Stimulated activated CD4-positive, alpha-beta T cell treated with anti-CD3 and anti-CD28 coated beads, Interleukin-15, amount 100 ng/mL, for 1 hour (primary cell): ENCODE measurements around the gene NEUROD2.

ENCODE experiments used
- DNase-seq, 2 donors: peaks; one replicate each; pipeline ENCODE4 v3.0.0-alpha.2; 2020; ENCODE audit warnings: low read depth in 1 of 2, low spot score in 1 of 2

Gene NEUROD2

DNA sequence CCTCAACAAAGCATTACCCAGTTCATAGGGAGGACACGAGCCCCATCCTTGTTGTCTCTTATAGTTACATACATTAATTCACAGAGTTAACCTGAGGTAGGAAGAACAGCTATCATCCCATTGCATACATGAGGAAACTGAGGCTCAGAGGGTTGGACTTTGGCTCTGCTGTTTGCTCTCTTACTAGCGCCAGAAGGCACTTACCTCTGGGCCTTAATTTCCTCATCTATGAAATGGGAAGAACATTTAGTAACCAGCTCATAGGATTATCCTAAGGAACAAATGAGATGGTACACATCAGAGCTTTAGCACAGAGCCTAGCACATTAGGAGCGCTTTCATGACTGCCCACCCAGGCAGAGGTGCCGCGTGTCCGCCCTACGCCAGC, 27.6 kb downstream of the NEUROD2 start:
- DNase-seq, result no peak

DNA sequence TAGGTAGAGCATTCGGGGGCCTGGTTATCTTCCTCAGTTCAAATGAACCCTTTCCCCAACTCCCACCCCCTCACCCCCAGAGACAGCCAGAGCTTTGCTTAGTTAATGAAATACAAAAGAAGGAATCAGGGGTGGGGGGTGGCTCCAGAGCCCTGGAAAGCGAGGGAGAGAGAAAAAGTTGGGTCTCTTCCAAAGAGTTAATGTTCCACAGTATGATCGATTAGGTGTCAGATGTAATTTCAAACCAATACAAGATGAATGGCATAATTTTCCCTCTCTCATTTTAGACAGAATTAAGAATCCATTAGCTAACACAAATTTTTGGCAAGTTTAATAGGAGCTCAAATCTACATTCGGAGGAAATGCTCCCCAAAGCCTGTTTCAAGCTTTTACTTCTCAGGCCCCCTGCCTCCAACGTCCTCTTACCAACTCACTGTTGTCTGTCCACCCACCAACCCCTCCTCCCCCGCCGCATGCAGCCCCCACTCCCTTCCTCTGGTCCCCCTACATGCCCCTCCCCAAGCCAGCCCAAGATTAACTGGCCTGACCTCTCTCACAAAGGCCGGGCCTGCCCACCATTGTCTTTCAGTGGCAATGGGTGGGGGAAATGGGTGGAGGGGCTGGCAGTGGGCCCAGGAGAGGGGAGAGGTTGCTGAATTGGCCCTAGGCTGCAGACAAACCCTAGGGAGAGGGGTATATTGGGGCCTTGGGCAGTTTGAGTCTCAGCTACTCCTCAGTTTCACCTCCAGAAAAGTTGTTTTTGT, 28.2 kb downstream of the NEUROD2 start:
- DNase-seq, result no peak

DNA sequence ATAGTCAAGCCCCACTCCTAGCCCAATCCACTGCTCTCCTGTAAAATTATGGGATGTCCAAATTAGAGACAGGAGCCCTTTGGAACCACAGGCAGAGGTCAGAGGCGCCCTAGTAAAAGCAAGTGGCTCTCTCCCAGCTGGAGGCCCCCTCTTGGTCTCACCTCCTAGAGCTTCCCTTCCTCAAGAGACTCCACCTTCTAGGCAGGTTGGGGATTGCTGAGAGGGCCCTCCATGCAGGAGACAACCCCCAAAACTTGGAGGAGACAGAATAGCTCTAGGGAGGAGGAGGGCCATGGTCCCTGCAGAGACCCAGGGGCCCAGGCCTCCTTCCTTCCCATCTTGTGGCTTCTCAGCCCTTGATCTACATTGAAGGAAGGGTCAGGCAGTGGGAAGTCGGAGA, 29.4 kb downstream of the NEUROD2 start:
- DNase-seq, result no peak

DNA sequence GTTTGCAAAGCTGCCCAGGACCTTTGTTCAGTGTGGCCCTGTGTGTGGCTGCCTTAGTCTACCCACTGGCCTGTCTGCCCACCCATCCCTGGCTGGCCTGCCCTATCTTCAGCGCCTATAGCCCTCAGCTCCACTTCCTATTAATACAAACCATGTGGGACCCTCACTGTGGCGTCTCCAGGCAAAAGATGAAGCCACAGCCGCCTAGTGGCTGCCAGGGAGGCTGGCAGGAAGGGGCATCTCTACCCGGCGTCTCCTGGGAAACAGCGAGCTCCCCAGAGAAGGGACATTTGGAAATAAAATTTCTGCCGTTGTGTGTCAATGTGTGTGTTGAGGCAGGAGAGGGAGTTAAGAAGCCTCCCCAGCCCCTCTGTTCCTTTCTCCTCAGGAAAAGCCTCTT, 31.5 kb downstream of the NEUROD2 start:
- no peak for DNase-seq

DNA sequence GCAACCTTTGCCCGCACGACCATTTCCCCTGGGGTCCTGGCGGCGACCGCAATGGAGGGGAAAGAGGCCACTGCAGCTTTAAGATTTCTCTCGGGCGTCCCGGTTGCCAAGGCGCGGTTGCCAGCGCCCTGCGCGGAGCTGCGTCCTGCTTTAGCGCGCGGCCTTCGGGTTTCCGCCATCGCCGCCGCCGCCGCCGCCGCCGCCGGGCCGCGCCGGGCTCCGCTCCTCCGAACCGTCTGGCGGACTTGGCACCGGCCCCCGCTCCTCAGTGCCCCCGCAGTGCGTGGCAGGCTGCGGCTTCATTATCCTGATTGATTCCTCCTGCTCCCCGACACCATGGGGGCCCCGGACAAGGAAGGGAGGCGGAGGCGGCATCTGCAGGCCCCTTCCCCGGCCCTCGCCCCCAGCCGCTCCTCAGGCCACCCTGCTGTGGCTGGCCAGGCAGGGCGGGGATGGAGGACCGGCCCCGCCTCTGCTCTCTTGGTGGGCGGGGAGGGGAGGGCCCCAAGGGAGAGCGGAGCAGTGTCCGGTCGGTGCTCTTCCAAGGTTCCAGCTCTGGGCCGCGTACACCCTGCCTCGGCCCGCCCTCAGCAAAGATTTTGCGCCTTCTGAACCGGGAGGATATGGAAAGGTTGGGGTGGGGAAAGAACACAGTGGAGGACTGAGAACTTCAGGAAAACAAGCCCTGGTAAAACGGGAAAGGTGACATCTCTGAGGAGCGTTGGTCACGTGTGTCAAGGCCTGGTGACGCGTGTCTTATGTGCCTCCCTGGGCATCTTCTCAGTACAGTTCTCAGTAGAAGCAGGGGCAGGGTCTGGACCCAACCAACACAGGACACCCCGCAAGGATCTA, 34.0 kb downstream of the NEUROD2 start:
- no peak for DNase-seq

DNA sequence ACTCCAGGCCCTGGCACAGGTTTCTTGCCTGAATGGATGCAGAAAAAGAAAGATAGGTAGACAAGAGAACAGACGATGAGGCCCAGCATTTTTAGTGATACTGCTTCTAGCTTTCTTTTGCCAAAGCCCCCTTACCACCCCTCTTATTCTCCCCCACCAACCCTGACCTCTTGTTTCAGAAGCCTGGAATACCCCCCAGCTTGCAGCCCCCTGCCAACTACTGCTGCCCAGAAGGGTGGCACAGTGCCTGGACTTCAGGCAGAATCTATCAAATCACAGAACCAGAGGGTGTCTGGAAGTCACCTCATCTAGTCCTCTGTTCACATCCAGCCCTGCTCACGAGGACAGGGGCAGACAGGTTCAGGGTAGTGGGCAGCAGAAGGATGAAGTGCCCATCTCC, 35.6 kb downstream of the NEUROD2 start:
- DNase-seq, result no peak

DNA sequence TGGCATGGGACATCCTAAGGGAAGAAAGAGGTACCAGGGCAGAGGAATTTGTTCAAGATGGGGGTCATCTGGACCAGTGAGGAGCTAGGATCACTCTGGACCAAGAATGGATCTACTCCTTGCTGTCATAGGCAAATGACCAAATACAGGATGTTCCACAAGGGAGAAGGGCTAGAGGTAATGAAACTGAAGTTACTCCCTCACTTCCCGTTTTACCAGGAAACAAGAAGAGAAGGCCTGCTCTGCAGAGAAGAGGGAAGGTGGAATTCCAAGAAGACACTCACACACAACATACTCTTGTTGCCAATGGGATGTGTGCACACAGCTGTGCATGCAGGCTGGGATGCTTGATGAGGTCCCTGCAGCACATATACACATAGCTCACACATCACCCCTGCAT, 38.6 kb downstream of the NEUROD2 start:
- no peak for DNase-seq

DNA sequence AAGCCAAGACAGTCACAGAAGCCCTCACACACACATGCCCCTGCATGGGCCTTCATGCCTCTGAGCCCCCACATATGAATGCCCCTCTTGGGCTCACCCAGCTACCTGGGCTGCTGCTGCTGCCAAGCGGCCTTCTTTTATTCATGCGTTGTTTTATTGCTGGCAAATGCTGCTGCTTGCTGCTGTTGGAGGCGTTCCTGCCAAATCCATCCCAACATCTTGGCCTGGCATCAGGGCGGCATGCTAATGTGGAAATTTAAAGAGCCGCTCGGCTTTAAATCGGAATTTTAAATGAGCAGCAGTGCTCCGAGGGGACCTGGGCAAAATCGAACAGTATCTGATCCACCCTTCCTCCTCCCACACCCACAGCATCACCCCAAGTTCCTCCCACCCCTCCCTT, 39.0 kb downstream of the NEUROD2 start:
- no peak for DNase-seq

DNA sequence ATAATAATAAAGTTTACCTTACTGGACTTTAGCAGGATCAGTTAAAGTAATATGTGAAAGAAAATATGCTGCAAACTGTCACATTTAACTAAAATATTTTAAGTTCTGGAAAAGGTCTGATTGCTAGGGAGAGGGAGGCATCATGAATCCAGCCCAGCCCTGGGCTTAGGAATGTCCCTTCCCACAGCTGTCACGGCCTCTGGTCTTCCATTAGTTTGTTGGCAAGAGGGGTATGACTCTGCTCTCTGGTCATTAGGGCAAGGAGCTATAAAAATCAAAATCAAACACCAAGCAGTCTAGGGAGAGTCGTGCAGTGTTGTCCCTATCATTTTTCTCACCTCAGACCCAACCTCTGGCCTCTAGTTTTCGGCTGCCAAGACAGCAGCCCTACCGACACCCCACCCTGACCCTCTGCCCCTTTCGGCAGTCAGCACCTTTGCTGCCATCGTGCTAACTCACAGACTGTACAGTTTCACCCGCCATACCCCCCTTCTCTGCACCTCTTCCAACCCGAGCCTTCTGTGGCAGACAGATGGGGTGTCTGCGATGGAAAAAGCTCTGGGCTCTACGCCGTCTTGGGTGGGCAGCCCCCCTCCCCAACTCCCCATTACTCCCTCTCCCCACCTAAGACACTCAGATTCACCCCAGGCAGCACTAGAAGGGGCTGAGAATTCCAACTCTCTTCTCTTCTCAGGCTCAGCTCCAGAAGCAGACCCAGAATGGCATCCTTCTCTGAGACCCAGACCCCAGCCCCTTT, 41.4 kb downstream of the NEUROD2 start:
- no peak for DNase-seq

DNA sequence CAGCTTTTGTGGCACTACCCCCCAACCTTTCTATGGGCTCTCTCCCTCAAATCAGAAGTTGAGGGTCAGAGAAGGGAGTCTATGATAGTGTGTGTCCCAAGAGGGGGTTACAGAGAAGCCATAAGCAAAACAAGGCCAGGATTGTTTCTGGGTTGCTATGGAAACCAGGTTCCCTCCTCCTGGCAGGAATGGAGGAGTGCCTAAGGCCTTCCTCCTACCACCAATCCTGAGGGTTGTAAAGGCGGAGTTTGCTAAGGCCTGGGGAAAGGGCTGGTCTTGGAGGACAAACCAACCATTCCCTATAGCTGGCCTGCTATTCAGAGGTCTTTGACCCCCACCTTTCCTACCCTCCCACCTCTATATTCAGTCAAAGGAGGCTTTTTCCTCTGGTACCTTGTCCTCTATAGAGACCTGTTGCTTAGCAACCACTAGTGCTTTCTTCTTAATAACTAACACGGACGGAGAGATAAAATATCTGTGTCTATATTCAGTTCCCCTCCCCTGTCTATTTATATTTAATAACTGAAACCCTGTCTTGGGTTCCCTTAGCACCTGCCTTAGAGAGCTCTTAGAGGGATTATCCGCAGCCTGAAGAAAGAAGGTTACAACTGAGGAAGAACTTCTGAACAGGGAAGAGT, 43.4 kb downstream of the NEUROD2 start:
- DNase-seq, result no peak

DNA sequence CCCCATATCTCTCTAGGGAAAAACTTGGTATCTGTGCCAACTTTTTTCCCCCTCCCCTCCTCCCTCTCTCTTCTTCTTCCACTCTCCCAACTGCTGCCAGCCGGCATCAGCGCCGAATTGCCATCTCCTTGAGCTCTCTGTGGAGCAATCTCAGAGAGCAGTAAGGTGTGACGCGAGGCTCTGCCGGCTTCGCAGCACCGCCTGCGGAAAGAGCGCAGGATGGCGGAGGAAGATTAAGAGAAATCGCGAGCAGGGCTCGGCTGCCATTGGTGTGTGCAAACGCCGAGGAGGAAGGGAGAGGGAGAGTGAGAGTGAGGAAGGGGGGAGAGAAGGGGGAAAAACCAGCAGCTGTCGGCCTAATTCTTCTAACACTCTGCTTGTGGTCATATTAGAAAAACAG, 44.2 kb downstream of the NEUROD2 start:
- no peak for DNase-seq

DNA sequence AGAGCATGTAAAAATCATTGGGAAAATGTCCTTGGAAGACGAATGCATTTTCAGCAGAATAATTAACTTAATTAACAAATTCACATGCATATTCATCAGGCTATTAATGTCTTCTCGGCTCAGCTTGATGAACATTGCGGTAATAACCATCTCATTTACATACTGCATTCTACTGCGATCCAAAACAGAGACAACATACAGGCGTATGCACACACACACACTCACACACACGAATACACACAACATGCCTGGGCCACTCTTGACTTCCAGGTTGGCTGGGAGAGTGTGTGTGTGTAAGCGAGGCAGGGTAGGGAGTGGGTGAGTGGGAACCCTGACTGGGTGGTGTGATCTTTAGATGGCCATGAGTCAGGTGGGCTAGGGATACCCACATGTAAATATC, 44.7 kb downstream of the NEUROD2 start:
- no peak for DNase-seq

DNA sequence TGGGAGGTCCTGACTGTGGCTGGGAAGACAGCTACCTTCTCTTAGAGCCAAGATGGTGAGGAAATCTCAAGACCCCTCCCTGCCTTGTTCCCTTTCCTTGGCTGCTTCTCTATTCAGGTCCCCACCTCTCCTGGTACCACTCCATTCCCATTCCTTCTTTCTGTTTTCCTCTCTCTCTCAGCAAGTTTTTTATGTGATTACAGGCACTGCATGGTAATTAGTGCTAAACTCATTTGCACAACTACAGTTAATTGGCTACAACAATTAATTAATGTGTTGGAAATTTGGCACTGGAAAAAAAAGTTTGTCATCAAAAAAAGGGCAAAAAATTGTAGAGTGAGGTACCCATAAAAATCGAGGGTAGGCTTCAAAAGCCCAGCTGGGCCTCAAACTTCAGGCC, 45.3 kb downstream of the NEUROD2 start:
- DNase-seq, result no peak

DNA sequence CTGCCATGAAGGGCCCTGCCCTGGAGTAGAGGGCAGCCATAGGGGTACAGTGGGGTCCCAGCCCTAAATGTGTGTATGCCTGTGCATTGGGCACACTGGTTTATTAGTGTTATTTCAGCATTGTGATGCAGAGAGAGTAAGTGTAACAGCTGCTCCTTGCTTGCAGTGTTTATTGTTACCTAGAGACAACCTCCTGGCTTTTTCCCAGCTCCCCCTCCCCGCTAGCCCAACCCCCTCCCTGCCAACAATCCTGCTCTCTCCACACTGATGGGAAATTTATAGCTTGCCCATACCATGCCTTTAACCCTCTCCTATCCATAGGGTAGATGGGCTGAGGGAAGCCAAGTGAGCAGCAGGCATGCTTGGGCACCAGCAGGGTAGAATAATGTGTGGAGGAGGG, 51.3 kb downstream of the NEUROD2 start:
- DNase-seq, result no peak

DNA sequence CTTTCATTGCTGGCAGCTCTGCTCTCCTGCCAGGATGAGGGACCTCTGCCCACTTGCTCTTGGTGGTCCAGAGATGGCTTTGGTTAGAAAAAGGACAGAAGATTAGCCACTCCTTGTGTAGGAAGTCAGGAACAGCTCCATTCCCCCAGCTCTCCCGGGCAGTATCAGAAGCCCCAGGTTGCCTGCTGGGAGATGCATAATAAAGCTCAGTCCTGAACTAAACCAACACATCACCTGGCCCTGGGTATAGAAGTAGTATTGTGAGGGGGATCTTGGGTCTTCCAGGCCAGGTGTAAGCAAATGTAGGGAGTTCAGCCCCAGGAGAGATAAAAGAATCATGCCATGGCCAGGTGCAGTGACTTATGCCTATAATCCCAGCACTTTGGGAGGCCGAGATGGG, 52.4 kb downstream of the NEUROD2 start:
- DNase-seq, result no peak
